Smooth muscle cell (in vitro differentiated cells): ENCODE measurements around the gene SOAT2. TPM values are rescaled to one million over a fixed set of nuclear protein-coding genes. Genes with fewer than 3 reads are reported as not detected.

Experiments
- DNase-seq: peaks from one replicate; lab custom pipeline; 2025; ENCODE audit not compliant: unreplicated experiment; lab: John Stamatoyannopoulos, UW
- H2AFZ ChIP-seq: fragments of 200-600 bp; sonication (generic); 2 replicates; pipeline ENCODE4 v1.6.0; 2016; ENCODE audit warnings: antibody characterized with exemption, low read depth, mild to moderate bottlenecking
- H3F3A ChIP-seq: fragments of 200-600 bp; sonication (generic); 2 replicates; pipeline ENCODE4 v1.6.0; 2017; ENCODE audit warnings: antibody characterized with exemption, low read depth
- H3K27ac ChIP-seq: fragments of 200-600 bp; sonication (generic); 2 replicates; pipeline ENCODE4 v1.5.1; 2016; ENCODE audit warnings: low read depth, mild to moderate bottlenecking
- H3K27me3 ChIP-seq: fragments of 200-600 bp; sonication (generic); 2 replicates; pipeline ENCODE4 v1.6.1; 2016; ENCODE audit warnings: low read depth, mild to moderate bottlenecking
- H3K36me3 ChIP-seq: fragments of 200-600 bp; sonication (generic); 2 replicates; pipeline ENCODE4 v1.5.1; 2016; ENCODE audit warnings: low read depth
- H3K4me1 ChIP-seq: fragments of 200-600 bp; sonication (generic); 2 replicates; pipeline ENCODE4 v1.5.1; 2016; ENCODE audit warnings: low read depth
- H3K4me2 ChIP-seq: fragments of 200-600 bp; sonication (generic); 2 replicates; pipeline ENCODE4 v1.6.0; 2016; ENCODE audit warnings: mild to moderate bottlenecking
- H3K4me3 ChIP-seq: fragments of 200-600 bp; sonication (generic); 2 replicates; pipeline ENCODE4 v1.5.1; 2016; ENCODE audit warnings: mild to moderate bottlenecking
- H3K79me2 ChIP-seq: fragments of 200-600 bp; sonication (generic); 2 replicates; pipeline ENCODE4 v1.6.0; 2016; ENCODE audit warnings: low read depth, mild to moderate bottlenecking
- H3K9ac ChIP-seq: fragments of 200-600 bp; sonication (generic); 2 replicates; pipeline ENCODE4 v1.6.0; 2016; ENCODE audit warnings: low read depth
- H3K9me3 ChIP-seq: fragments of 200-600 bp; sonication (generic); replicated peaks from 2 replicates; pipeline ENCODE4 v1.5.1; 2016; ENCODE audit warnings: low read depth
- H4K20me1 ChIP-seq: fragments of 200-600 bp; sonication (generic); 2 replicates; pipeline ENCODE4 v1.6.0; 2016; ENCODE audit warnings: low read depth
- WGBS: methylation state at CpG from one replicate; pipeline ENCODE4 v1.1.7; 2016; ENCODE audit warnings: low lambda C conversion rate; 5-methylcytosine and 5-hydroxymethylcytosine counted together
- polyA plus RNA-seq: library from polyadenylated mRNA; unstranded; fragments of >200 nt; fragmentation: Nextera tagmentation; extraction: Ambion mirVana; gene quantifications from 2 replicates; pipeline ENCODE4 v1.2.1, GENCODE V29; 2016
- total RNA-seq: library from RNA; depleted of rRNA; stranded (reverse); fragments of >200 nt; gene quantifications from 2 replicates; pipeline ENCODE4 v1.2.3, GENCODE V29; 2014
- TF ChIP-seq, protein P1 (sequence below): fragments of 200-600 bp; sonication (generic); IDR thresholded peaks from 2 replicates; pipeline ENCODE4 v1.5.1; 2017; ENCODE audit warnings: borderline replicate concordance, mild to moderate bottlenecking, antibody characterized with exemption; ENCODE audit not compliant: insufficient read depth, poor library complexity, severe bottlenecking

SOAT2 gene
- total and polyA plus RNA-seq, 2 experiments from 2014 or later, result not detected

DNA sequence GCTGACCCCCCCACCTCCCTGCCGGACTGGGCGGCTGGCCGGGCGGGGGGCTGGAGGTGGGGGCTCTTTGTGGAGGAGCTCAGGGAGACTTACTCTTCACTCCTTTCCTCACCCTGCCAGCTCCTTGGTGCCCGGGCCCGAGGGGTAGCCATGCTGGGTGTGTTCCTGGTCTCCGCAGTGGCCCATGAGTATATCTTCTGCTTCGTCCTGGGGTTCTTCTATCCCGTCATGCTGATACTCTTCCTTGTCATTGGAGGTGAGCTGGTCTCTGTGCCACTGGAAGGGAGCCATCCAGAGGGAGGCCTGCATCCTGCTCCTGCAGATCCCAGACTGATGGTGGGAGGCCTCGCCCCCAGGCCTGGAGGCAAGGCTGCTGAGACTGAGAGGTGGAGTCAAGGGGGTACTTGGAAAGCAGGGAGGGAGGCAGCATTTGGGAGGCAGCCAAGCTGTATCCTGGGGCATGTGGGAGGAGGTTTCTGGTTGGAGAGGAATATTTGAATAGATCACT is 19.7 kb downstream of the SOAT2 start:
- DNase-seq, result no peak
- Histone ChIP-seq H3K79me2 (no peaks in the 10 kb centered on the region), H3K4me3 (no peak overlapping the region), H3K4me1 (no peaks in the 10 kb centered on the region), H3K36me3 (no peaks in the 10 kb centered on the region), H3F3A (no peaks in the 10 kb centered on the region), H2AFZ (no peak overlapping the region), H3K4me2 (no peak overlapping the region), H4K20me1 (no peaks in the 10 kb centered on the region), H3K9me3 (no peaks in the 10 kb centered on the region), H3K27ac (no peak overlapping the region), H3K27me3 (peaks cover 4% of the 10 kb centered on the region), H3K9ac (no peak overlapping the region)
- TF ChIP-seq, protein P1, sequence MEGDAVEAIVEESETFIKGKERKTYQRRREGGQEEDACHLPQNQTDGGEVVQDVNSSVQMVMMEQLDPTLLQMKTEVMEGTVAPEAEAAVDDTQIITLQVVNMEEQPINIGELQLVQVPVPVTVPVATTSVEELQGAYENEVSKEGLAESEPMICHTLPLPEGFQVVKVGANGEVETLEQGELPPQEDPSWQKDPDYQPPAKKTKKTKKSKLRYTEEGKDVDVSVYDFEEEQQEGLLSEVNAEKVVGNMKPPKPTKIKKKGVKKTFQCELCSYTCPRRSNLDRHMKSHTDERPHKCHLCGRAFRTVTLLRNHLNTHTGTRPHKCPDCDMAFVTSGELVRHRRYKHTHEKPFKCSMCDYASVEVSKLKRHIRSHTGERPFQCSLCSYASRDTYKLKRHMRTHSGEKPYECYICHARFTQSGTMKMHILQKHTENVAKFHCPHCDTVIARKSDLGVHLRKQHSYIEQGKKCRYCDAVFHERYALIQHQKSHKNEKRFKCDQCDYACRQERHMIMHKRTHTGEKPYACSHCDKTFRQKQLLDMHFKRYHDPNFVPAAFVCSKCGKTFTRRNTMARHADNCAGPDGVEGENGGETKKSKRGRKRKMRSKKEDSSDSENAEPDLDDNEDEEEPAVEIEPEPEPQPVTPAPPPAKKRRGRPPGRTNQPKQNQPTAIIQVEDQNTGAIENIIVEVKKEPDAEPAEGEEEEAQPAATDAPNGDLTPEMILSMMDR, result no peak
- WGBS, result 91% methylated on average over 9 of the region's 10 CpGs

- TF ChIP-seq, protein P1, result no peak
- Histone ChIP-seq H2AFZ (no peak overlapping the region), H3K4me2 (no peak overlapping the region), H3K36me3 (no peaks in the 10 kb centered on the region), H3K4me1 (no peaks in the 10 kb centered on the region), H3K27me3 (peaks cover 4% of the 10 kb centered on the region), H3F3A (no peaks in the 10 kb centered on the region), H3K27ac (no peak overlapping the region), H3K9ac (no peak overlapping the region), H3K4me3 (no peak overlapping the region), H4K20me1 (no peaks in the 10 kb centered on the region), H3K79me2 (no peaks in the 10 kb centered on the region), H3K9me3 (no peaks in the 10 kb centered on the region)
- 87% methylated on average over 16 of the region's 16 CpGs for WGBS
- DNase-seq, result no peak
Observed at GRCh38 chr12:53123578-53124351, 20.5 kb downstream of the SOAT2 start.

DNA sequence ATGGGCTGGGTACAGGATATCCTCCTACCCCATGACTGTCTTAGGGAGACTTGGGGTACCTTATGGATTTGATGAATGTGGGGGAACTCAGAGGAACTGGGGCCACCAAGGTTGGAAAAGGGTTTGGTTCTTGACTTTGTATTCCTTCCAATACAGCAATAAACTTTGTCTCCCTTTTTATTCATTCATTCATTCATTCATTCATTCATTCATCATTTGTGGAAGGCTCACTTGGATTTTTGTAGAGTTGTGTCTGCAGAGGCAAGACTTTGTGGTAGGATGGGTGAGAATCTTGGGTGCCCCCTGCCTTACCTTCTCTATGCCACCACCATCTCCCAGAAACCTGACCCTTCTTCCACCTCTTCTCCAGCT is 21.1 kb downstream of the SOAT2 start:
- H3K4me1 ChIP-seq, result no peaks in the 10 kb centered on the region
- H3K36me3 ChIP-seq, result no peaks in the 10 kb centered on the region
- no peak overlapping the region for H3K4me2 ChIP-seq
- H3K79me2 ChIP-seq, result no peaks in the 10 kb centered on the region
- H4K20me1 ChIP-seq, result no peaks in the 10 kb centered on the region
- DNase-seq, result no peak
- TF ChIP-seq, protein P1, result no peak
- no peaks in the 10 kb centered on the region for H3K9me3 ChIP-seq
- H3F3A ChIP-seq, result no peaks in the 10 kb centered on the region
- H3K4me3 ChIP-seq, result no peak overlapping the region
- H3K9ac ChIP-seq, result no peak overlapping the region
- H2AFZ ChIP-seq, result no peak overlapping the region
- H3K27ac ChIP-seq, result no peak overlapping the region
- H3K27me3 ChIP-seq, result peaks cover 4% of the 10 kb centered on the region

- TF ChIP-seq, protein P1, result no peak
- H3F3A ChIP-seq, result no peaks in the 10 kb centered on the region
- no peak for DNase-seq
- WGBS, result 76% methylated on average over 1 of the region's 1 CpG
- no peaks in the 10 kb centered on the region for H3K79me2 ChIP-seq
- no peak overlapping the region for H2AFZ ChIP-seq
- H3K4me1 ChIP-seq, result no peaks in the 10 kb centered on the region
- no peak overlapping the region for H3K4me3 ChIP-seq
- H4K20me1 ChIP-seq, result no peaks in the 10 kb centered on the region
- no peak overlapping the region for H3K4me2 ChIP-seq
- H3K9ac ChIP-seq, result no peak overlapping the region
- no peaks in the 10 kb centered on the region for H3K9me3 ChIP-seq
- H3K27ac ChIP-seq, result no peak overlapping the region
- peaks cover 4% of the 10 kb centered on the region for H3K27me3 ChIP-seq
- no peaks in the 10 kb centered on the region for H3K36me3 ChIP-seq
Observed at GRCh38 chr12:53127169-53127568, 23.9 kb downstream of the SOAT2 start.
